ENCODE results near the gene TRIM34. TPM values are rescaled to one million over a fixed set of nuclear protein-coding genes. Genes with fewer than 3 reads are reported as not detected.

Gene TRIM34
- total and polyA plus RNA-seq, 12 donors = 5.0 to 22.1 (median 11.0) TPM

DNA sequence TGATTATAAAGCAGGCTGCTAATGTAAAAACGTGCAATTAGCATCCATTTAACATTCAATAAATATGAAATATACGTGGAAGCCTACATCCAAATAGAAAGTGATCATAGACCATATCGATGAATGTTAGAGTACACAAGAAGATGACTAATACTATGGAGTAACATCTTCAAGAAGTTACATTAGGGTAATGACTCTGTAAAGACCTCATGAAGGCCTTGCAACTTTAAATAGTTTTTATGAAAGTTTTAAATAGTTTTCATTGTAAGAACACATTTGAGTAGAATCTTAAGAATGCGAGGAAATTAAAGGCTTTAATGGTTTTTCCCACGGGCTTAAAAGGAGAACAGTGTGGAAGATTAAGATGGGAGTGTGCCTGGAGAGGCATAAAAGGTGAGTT lies 1.4 kb downstream of the TRIM34 start:
- Histone ChIP-seq H3K4me1 (replicated peaks in 1 of 2) (peaks cover 15 to 21% of the 10 kb centered on the region in 2 donors), H3K36me3 (replicated peaks in 1 of 2) (no peaks in the 10 kb centered on the region), H3K9me3 (replicated peaks in 1 of 3) (no peaks in the 10 kb centered on the region), H3K4me3 (peak overlapping the region in 1 of 4 donors; percentile 56), H3K27ac (no peak overlapping the region), H3K27me3 (no peaks in the 10 kb centered on the region)
- intact Hi-C loops (cut with DNase I) = no loop called here
- WGBS, 4 donors = 68 to 80% (median 75%) methylated on average over 5 of the region's 5 CpGs
- TF ChIP-seq, protein P1, sequence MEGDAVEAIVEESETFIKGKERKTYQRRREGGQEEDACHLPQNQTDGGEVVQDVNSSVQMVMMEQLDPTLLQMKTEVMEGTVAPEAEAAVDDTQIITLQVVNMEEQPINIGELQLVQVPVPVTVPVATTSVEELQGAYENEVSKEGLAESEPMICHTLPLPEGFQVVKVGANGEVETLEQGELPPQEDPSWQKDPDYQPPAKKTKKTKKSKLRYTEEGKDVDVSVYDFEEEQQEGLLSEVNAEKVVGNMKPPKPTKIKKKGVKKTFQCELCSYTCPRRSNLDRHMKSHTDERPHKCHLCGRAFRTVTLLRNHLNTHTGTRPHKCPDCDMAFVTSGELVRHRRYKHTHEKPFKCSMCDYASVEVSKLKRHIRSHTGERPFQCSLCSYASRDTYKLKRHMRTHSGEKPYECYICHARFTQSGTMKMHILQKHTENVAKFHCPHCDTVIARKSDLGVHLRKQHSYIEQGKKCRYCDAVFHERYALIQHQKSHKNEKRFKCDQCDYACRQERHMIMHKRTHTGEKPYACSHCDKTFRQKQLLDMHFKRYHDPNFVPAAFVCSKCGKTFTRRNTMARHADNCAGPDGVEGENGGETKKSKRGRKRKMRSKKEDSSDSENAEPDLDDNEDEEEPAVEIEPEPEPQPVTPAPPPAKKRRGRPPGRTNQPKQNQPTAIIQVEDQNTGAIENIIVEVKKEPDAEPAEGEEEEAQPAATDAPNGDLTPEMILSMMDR (IDR thresholded peaks at IDR 0.05) = no peak
- no peak for TF ChIP-seq POLR2A (IDR thresholded peaks at IDR 0.05)
- no peak for DNase-seq

DNA sequence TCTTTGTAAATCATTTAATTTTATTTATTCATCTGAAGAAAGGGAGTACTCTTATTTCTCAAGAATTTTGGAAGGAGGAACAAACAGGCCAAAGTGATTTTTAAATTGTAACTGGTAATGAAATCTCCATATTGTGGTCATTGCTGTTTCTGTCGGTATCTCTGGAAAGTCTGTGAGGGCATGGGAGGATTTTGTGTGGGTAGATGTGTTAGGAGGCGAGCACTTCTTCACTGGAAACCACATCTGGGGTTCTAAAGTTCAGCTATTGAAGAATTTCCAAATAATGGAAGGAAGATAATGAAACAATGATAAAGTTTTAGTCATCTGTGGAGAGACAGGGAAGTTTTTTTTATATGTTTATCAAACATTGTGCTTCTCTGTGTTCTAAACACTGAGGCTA lies 6.6 kb downstream of the TRIM34 start:
- no peak for TF ChIP-seq POLR2A (IDR thresholded peaks at IDR 0.05)
- TF ChIP-seq, protein P1 (IDR thresholded peaks at IDR 0.05) = no peak
- WGBS, 4 donors = 84 to 90% (median 86%) methylated on average over 2 of the region's 2 CpGs

DNA sequence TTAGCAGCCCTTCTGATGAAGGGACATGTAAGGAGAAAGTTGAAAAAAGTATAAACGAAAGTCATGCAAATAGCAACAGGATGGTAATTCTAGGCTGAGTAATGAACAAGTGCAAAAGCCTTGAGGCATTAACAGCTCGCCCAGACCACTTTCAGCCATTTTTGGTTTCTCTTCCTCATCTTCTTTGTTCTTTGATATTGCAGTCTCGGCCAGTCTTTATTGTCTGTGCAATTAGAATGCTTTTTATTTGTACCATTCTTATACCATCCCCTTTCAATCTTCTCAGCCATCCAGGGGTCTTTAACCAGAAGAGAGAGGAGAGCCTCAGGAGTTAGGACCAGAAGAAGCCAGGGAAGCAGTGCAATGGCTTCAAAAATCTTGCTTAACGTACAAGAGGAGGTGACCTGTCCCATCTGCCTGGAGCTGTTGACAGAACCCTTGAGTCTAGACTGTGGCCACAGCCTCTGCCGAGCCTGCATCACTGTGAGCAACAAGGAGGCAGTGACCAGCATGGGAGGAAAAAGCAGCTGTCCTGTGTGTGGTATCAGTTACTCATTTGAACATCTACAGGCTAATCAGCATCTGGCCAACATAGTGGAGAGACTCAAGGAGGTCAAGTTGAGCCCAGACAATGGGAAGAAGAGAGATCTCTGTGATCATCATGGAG lies 7.3 kb downstream of the TRIM34 start:
- H3K4me3 ChIP-seq = no peak overlapping the region
- no peaks in the 10 kb centered on the region for H3K27me3 ChIP-seq
- peaks cover 0 to 24% of the 10 kb centered on the region in 2 donors for H3K36me3 ChIP-seq (replicated peaks in 1 of 2)
- H3K9me3 ChIP-seq (replicated peaks in 1 of 3) = no peaks in the 10 kb centered on the region
- no peak for DNase-seq
- intact Hi-C loops (cut with DNase I) = no loop called here
- no peaks in the 10 kb centered on the region for H3K4me1 ChIP-seq (replicated peaks in 1 of 2)
- no peak overlapping the region for H3K27ac ChIP-seq
- 78 to 86% (median 85%) methylated on average over 5 of the region's 5 CpGs for WGBS, 4 donors
- TF ChIP-seq POLR2A (IDR thresholded peaks at IDR 0.05) = no peak
- TF ChIP-seq, protein P1 (IDR thresholded peaks at IDR 0.05) = no peak

More for the DNA sequence above, 6.6 kb downstream of the TRIM34 start:
- intact Hi-C loops (cut with DNase I) = no loop called here
- H3K9me3 ChIP-seq (replicated peaks in 1 of 3) = no peaks in the 10 kb centered on the region
- no peaks in the 10 kb centered on the region for H3K27me3 ChIP-seq
- peaks cover 0 to 24% of the 10 kb centered on the region in 2 donors for H3K36me3 ChIP-seq (replicated peaks in 1 of 2)
- DNase-seq = no peak
- peaks cover 0 to under 1% of the 10 kb centered on the region in 2 donors for H3K4me1 ChIP-seq (replicated peaks in 1 of 2)
- H3K27ac ChIP-seq = no peak overlapping the region
- no peak overlapping the region for H3K4me3 ChIP-seq

DNA sequence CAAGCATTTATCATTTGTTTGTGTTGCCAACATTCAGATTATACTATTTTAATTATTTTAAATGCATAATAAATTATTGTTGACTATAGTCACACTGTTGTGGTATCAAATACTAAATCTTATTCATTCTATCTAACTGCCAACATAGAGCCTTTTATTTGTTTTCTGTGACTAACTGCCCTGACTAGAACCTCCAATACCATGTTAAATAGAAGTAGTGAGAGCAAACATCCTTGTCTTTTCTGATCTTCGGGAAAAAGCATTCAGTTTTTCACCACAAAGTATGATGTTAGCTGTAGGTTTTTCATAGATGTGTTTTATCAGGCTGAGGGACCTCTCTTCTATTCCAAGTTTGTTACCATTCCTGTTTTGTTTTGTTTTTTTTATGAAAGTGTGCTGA lies 15.2 kb downstream of the TRIM34 start:
- TF ChIP-seq, protein P1 (IDR thresholded peaks at IDR 0.05) = no peak
- no peak for TF ChIP-seq POLR2A (IDR thresholded peaks at IDR 0.05)
- Histone ChIP-seq H3K4me3 (no peak overlapping the region), H3K36me3 (replicated peaks in 1 of 2) (peaks cover 0 to 18% of the 10 kb centered on the region in 2 donors), H3K27me3 (no peaks in the 10 kb centered on the region), H3K27ac (no peak overlapping the region), H3K4me1 (replicated peaks in 1 of 2) (no peaks in the 10 kb centered on the region), H3K9me3 (replicated peaks in 1 of 3) (no peaks in the 10 kb centered on the region)
- intact Hi-C loops (cut with DNase I) = no loop called here
- DNase-seq = no peak
- WGBS, 4 donors = 95 to 98% (median 96%) methylated on average over 1 of the region's 1 CpG

Measured in adrenal gland (tissue), 12 donors.